HG03196 (cell line): Measurements from ENCODE around the gene ALOX5.

ENCODE experiments used
- ATAC-seq: cut with Tn5 transposase; IDR thresholded peaks from one replicate; pipeline ENCODE4 v1.9.1; 2021; ENCODE audit not compliant: unreplicated experiment

The ALOX5 gene

DNA sequence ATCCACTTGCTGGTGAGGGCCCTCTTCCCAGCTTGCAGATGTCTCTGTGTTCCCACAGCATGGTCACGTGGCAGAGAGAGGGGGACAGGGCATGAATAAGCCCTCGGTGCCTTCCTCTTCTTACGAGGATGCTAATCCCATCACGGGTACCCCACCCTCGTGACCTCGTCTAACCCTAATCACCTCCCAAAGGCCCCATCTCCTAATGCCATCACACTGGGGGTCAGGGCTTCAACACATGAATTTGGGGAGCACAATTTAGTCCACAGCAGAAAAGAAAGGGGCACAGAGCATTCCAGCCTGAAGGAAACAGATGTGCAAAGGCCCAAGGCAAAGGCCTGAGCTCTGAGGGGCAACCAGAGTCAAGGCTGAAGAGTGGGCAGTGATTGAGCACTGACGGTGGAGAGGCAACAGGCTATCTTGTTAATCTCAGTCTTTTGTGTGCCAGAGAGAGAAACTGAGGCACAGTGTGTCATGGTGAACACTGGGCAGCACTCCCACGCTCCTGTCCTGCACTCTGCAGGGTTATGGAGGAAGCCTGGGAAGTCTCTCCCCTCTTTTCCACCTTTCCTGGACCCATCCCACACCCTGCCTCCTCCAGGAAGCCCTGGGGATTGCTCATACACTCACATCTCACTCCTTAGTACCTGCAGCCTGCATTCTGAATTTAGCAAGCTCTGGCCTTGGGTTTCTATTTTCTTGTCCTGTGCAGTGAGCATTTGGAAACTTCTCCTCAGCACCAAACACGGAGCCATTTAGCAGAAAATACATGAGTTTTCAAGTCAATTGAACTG, 49.0 kb downstream of the ALOX5 start:
- ATAC-seq = no peak

DNA sequence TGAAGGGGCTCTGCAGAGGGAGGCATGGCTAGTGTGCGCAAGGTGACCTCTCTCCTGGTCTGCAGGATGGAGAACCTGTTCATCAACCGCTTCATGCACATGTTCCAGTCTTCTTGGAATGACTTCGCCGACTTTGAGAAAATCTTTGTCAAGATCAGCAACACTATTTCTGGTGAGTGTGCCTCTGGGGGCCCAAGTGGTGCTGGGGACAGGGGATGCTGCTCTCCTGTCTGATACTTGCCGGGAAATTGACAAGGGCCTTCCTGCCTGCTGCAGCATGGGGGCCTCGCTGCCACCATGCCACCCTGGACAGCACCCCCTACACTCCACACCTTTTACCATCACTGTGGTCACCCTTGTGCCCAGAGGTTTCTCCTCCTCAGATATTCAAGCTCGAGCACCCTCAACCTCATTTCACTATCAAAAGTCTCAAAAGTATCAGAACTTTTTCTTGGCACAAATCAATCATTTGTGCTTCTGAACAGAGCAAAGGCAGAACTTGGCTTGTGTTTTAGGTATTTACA, 50.0 kb downstream of the ALOX5 start:
- ATAC-seq = no peak

DNA sequence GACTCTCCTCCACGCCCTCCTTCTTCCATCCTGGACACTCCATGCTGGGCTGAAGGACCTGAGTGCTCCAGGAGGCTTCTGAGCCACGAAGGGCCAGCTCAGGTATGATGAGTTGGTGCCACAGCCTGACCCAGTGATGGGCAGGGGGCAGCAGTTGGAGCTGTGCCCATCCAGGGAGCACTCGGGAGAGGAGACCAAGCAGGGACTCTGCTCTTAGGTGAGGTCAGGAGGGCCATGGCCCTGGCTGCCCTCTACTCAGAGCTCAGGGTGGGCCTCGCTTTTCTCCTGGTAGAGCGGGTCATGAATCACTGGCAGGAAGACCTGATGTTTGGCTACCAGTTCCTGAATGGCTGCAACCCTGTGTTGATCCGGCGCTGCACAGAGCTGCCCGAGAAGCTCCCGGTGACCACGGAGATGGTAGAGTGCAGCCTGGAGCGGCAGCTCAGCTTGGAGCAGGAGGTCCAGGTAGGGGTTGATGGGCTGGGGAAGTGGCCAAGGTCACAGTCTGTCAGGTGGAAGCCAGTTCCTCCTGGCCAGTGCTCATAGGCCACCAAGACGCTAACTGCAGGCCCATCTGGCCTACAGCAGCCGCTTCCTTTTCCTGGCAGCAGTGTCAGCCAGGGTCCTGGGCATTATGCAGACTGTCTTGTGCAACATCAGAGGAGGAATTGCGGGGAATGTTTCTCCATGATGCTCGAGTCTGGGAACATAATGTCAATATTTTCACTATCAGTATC, 50.8 kb downstream of the ALOX5 start:
- ATAC-seq = no peak

DNA sequence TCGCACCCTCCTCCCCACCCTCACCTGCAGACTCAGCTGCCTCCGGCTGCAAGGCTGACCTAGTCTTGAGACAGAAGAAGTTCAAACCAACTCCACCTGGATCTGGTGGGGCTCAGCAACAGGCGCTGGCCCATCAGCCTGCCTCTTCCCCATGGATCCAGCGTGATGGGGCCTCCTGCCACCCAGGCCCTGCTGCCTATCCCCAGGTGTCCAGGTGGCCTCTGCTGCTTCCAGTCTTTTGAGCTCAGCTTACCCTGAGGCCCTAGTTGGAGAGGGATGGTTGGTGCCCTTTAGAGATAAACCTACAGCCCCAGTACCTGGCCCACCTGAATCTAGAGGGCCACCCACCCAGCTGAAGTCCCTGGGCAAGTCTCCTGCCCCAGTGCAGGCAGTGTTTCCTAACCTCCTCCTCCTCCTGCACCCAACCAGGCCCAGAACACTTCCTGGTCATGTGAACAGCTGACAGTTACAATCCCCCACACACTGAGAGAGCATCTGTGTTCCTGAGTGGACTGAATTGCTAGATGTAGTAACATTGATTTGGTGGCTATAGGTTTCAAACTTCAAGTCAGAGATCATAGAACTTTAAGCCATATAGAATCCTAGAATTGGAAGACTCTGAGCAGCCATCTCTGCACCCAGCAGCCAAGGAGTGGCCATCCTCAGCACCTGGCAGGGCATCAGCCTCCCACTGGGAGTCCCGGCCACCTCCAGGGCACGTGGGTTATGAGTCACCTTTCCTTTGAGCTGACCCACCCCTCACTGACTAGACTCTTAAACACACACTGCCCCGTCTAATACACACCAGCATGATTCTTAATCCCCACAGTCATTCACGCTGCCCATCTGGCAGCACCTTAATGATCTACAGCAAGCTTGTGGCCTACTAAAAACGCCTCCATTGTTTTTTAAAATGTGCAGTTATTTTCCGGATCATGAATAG, 51.9 kb downstream of the ALOX5 start:
- no peak for ATAC-seq

DNA sequence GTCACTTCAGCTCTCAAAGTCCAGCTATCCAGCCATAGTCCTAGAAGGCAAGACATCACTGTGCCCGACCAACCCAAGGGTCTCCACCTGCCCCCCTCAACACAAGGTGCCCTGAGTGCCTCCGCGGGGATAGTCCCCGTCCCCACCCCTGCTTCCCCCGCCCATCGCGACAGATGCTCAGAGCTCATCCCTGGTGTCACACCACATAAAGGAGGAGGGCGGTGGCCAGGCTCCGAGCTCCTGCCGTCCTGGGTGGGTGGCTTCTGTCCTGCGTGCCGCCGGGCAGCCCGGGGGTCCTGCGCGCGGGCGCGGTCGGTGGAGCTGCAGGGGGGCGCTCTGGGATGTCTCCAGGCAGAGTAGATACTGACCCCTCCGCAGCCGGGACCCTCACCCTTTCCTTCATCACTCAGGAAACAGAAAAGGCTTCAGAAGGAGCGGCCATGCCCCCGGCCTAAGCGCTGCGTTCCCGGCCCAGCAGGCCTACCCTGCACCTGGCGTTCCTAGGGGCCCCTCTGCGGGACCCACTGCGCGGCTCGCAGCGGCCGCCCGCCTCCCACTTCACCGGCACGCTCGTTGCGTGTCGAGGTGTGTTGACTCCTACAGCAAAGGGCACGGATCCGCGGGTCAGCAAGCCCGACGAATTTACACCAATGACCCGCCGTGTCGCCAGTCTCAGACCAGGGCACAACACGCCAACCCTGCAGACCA, 53.4 kb downstream of the ALOX5 start:
- no peak for ATAC-seq

DNA sequence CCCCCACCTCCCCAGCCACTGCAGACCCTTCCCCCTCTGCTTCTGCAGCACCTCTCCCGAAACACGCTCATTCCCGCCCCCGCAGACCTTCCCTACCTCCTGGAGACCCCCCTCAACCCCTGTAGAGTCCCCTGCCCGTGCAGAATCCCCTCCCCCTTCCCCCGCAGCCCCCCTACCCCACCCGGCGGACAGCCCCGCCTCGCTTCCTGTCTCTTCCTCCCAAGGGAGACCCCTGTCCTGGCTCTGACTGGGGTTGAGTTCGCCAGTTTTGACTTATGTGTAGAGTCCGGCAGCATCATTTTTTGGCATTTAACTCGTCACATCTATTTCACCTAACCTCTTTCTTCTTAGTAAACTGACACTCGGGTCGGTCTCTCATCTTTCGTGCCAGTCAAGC, 54.0 kb downstream of the ALOX5 start:
- no peak for ATAC-seq

DNA sequence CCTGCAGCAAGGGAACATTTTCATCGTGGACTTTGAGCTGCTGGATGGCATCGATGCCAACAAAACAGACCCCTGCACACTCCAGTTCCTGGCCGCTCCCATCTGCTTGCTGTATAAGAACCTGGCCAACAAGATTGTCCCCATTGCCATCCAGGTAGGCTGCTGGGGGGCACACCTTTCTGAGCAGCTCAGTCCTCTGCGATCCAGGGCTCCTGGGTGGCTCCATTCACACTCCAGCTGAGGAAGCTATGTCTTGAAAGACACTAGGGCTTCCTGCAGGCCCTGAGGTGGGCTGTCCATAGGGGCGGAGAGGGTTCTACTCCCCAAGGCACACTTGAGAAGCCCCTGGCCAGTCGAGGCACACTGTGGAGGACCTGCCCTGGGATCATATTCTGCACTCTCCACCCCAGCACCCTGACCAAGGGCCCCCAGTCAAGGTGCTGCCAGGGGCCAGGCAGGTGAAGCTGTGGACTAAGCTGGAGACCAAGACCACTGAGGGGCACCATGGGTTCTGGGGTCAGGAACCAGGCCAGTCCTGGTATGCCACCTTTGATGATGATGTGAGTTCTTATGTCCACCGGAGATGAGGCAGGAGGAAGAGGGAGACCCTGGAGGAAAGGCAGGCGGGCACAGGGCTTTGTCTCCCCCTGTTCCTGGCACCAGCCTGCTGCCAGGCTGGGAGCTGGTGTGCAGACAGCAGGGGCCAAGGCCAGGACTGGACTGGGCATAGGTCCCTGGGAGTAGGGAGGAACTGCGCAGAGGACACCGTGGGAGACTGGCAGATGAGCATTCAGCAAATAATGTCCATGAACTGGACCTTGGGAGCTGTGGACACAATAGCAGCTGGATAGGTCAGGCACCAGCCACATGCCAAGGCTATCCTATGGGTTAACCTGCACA, 54.8 kb downstream of the ALOX5 start:
- ATAC-seq = no peak

DNA sequence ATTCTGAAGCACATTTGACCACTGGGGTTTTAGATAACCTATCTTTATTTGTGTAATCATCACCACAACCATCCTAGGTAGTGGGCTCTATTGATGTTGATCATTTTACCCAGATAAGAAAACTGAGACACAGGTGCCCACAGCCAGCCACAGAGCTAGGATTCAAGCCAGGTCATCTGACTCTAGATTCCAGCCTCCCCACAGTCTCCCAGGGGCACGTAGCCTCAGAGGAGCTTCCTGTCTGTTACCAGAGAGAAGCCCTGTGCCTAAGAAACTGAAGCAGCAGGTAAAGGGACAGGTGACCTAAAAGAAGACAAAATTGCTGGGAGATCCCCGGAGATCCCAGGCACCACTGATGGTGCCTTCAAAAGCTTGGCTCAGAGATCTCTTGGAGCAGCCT, 55.8 kb downstream of the ALOX5 start:
- ATAC-seq = no peak

DNA sequence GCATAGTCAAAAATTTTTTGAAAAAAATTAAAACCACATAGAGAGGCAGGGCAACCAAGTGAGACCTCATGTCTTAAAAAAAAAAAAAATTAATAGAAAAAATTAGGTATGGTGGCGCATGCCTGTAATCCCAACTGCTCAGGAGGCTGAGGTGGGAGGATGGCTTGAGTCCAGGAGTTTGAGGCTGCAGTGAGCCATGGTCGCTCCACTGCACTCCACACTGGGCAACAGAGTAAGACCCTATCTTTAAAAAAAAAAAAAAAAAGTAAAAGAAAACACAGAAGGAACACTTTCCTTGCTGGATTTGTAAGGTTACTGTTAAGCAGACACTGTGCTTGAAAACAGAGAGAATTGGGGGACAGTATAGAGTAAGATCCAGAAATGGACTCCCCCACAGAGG, 58.1 kb downstream of the ALOX5 start:
- no peak for ATAC-seq

DNA sequence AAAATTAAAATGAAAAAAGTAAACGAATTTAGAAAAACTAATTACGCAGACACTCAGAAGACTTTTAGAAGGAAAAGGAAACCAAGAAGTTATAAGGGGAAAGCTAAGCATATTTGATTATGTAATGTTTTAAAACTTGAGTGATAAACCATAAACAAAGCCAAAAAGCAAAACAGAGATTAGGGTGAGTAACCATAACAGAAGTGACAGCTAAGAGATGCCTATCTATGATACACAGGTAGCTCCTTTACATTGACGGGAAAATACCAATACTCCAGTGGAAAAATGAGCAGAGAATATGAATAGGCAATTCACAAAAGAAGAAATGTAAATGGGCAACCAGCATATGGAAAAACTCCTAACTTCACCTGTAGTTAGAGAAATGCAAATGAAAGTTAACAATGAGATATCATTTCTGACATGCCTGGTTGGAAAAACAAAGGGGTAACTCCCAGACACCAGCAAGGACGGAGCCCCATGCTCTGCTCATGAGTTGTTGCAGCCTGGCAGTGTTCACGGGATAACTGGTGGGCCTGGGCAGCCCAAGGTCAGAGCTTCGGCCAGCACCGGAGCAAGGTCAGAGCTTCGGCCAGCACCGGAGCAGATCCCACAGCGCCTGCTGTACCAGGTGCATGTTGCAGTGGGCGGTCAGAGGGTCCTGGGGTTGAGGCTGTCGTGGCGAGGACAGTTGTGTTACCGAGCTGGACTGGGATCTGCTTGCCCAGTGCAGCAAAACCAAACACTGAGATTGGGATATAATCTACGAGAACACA, 58.9 kb downstream of the ALOX5 start:
- no peak for ATAC-seq

DNA sequence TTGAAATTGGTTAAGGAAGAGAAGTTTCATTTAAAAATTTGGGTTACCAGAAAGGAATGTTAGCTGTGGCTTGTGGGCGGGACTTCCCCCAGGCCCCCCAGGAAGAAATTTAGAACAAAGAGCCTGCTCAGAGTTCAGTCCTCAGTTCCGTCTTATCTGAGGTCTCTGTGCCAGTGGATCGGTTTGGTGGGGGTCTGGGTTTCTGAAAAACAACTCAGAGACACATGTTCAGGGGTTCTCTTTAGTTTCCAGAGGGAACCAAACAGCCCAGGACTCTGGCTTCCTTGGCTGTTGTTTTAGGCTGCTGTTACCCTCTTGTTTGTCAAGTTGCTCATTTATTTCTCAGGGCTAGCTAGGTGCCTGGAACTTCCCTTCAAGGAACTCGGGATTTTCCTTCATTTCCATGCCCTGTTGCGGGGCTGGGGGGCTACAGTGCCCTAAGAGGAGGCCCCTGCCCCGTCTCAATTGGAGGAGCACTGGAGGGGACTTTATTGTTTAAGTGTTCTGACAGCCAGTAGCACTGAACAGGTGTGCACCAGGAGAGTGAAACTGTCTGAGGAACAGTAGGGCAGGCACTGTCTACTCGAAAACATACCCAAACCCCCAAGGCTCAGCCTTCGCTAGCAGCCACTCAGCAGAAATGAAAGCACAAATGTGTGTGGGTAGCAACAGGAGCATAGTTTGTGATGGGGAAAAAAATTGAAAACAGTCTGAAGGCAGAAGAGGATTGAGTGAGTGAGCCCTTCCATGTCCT, 59.9 kb downstream of the ALOX5 start:
- peak; percentile 81 for ATAC-seq

DNA sequence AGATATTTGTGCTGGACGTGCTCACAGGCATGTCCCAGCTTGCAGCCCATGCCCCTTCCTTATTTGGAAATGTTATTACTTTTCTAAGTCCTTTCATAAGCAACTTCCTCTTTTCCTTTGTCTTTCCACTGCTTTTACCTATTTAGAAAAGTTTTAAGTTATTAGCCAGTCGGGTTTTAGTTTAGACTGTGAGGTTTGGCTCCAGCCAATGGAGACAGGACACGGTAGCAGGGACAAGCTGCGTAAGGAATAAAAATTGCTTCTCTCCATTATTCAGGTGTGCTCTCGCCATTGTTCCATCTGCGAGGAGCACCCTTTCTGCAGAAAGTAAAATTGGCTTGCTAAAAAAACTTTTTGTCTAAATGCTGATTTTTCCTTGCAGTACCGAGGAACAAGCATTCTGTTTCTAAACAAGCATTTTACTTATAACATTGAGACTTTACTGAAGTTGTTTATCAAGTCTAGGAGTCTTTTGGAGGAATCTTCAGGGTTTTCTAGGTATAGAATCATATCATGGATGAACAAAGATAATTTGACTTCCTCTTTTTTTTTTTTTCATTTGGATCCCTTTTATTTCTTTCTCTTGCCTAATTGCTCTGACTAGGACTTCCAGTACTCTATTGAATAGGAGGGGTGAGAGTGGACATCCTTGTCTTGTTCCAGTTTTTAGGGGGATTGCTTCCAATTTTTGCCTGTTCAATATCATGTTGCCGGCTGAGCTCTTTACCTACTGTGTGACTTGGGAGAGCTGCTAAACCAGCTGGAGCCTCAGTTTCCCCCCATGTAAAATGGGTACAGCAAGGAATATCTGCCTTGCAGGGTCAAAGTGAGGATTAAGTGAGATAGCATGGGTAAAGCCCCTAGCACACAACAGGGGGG, 63.8 kb downstream of the ALOX5 start:
- no peak for ATAC-seq

DNA sequence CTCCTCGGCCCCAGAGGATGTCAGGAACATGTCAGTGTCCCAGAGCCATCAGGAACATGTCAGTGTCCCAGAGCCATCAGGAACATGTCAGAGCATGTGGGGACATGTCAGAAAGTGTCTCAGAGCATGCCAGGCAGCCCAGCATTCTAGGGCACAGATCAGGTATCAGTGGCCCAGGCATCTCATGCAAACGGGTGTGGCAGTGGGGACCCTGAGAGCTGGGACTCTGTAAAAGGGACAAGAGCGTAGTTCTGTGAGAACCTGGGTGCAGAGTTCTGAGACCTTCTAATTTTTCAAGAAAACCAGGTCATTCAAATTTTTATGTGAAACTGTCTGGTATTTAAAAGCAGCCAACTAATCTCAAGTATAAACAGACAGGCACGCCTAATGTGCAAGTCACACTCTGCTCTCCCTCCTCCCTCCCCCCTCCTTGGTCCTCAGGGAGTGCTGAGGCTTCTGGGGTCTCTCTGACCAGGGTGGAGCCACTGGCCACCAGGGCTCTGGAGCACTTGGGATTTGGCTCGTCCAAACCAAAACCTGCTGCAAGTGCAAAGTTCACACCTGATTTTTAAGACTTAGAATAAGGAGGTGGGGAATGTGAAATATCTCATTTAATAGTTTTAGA, 64.6 kb downstream of the ALOX5 start:
- no peak for ATAC-seq

DNA sequence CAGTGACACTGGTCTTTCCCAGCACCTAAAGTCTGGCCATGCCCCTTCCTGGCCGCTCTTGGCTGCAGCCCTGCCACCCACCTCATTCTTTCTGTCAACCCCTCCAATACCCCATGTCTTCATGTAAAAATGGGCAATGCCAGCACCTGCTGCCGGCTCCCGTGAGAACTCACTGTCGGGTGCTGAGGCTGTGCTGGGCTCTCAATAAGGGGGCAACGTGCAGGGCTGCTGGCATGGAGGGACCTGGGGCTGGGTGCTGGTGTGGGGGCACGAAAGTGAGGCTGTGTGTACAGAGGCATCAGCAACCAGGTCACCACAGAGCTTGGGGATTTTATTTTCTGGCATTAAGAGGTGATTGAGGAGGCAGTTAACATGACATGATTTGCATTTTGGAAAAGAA, 65.3 kb downstream of the ALOX5 start:
- no peak for ATAC-seq

DNA sequence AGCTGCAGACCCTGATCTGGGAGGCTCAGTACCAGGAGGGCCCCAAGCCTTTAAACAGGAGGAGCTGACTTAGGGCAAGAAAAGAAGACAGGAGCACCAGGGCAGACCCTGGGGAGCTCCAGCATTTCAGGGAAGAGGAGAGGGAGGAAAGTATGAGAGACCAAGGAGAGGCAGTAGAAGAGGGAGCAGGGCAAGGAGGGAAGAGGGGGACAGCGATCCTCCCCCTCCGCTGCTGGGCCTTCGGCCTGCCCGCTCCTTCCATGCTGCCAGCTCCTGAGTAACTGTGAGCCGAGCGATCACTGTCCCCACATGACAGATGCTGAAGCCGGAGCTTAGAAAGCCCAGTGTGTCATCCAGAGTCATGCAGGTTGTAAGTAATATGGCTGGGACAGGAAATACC, 65.9 kb downstream of the ALOX5 start:
- no peak for ATAC-seq

DNA sequence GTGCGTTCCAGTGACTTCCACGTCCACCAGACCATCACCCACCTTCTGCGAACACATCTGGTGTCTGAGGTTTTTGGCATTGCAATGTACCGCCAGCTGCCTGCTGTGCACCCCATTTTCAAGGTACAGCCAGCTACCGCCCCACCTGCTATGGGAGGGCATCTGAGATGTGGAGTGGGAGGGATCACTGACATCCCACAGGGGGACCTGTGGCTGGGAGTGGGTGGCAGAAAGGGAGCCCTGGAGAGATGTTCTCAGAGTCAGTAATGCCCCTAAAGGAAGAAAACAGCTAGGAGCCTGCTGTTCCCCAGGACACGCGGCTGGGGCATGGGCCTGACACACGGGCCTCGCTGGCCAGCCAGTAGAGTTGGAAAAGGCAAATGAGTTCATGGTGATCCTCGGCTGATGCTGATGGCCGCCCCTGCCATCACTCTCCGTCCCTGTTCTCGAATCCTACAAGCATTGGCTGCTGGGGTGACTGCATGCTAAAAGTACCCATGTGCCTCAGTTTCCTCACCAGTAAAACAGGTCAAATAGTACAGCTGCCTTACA, 66.6 kb downstream of the ALOX5 start:
- ATAC-seq = no peak
